CD4-positive, alpha-beta T cell treated with Interleukin-15 for 4 hours (primary cell): ENCODE results near the gene RBPJL.

ENCODE experiments used
- DNase-seq: peaks from one replicate; pipeline ENCODE4 v3.0.0-alpha.2; 2020; ENCODE audit warnings: low spot score

Gene RBPJL, protein sequence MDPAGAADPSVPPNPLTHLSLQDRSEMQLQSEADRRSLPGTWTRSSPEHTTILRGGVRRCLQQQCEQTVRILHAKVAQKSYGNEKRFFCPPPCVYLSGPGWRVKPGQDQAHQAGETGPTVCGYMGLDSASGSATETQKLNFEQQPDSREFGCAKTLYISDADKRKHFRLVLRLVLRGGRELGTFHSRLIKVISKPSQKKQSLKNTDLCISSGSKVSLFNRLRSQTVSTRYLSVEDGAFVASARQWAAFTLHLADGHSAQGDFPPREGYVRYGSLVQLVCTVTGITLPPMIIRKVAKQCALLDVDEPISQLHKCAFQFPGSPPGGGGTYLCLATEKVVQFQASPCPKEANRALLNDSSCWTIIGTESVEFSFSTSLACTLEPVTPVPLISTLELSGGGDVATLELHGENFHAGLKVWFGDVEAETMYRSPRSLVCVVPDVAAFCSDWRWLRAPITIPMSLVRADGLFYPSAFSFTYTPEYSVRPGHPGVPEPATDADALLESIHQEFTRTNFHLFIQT

DNA sequence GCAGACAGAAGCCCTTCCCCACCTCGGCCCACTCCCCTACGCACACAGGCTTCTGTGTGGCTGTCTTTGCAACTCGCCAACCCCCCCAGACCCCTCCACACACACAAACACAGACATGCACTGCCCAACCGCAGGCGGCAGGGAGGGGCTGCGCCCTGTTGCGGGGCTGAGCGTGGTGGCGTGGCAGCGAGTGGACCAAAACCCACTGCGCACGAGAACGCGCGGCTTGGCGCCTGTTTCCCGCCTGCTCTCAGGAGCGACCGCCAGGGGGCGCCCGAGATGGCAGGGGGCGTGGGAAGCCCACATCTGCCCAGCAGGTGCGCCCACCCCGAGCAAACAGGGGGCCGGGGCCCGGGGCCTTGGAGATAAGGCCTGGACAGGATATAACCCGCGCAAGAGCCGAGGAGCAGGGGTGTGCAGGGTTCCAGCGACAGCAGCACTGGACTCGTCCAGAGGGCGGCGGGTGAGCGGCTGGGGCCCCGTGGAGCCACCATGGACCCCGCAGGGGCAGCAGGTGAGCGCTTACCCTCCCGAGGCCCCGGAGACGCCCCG, at the start of gene RBPJL:
TSS of gene RBPJL (plus strand) at position 410 of the 552 bp plus-strand sequence. CDS start at position 493, 83 bp downstream.
- peak; percentile 20 for DNase-seq

GRCh38 chr20:45257161-45257560, 49.5 kb upstream of the RBPJL start:
- DNase-seq, result no peak

- no peak for DNase-seq
Observed at GRCh38 chr20:45257711-45258110, 48.9 kb upstream of the RBPJL start.

GRCh38 chr20:45258259-45258658, 48.4 kb upstream of the RBPJL start:
- DNase-seq, result no peak

DNA sequence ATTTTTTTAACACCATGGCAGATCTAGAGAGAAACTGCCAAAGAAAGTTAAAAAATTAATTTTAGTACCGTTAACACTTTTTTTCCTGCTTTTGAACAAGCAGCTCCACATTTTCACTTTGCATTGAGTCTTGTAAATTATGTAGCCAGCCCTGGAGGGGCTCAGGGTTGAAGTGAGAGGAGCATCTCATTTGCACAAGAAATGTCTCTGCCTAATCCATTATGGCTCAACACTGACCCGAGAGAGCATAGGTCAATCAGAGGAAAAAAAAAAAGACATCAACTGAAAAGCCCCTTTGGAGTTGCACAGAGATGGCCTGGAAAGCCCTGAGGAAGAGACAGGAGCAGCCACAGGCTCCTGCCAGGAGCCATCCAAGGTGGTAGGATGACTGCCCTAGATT, 48.0 kb upstream of the RBPJL start:
- DNase-seq, result no peak

DNA sequence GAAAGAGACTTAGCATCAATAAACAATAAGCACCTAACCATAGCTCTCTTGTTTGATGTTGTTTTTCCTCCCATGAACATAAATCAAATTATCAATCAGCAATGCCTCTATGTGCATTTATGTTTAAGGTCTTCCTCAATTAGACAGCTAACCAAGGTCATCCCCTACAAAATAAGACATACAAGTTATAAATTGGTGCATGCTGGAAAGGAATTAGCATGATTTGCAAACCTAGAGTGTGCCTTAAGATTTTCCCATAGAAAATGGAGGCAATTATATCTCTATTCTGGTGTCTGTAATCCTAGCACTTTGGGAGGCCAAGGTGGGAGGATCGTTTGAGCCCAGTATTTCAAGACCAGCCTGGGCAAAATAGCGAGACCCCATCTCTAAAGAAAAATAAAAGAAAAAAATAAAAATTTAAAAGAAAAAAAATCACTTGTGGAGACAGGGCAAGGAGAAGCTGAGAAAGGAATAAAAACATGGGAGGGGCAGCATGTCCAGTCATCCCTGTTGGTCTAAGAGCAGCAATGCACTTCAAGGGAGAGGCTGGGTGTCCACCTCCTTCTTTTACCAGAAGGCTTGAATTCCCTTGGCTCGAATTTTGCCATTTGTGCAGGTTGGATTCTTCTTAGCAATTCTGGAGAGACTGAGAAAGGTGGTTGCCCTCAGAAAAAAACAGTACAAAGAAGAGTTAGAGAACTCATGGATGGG, 42.9 kb upstream of the RBPJL start:
- no peak for DNase-seq

- no peak for DNase-seq
Observed at GRCh38 chr20:45266977-45267376, 39.7 kb upstream of the RBPJL start.

DNA sequence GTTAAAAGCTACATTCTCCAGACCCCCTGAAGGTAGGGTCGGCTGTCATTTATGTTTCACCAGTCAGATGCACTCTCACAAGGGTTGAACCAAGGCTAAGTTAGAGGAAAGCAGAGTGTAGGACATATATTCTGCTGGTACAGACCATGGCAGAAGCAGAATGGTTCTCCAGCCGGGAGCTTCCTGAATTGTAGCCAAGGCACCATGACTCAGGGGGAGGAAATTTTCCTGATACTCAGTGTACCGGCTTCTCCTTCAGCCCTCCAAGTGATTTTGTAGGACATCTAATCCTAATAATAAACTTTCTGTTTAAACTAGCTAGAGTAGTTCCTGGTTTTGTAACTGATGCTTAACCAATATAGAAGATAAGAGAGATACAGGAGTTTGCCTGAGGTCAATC, 38.1 kb upstream of the RBPJL start:
- no peak for DNase-seq

DNA sequence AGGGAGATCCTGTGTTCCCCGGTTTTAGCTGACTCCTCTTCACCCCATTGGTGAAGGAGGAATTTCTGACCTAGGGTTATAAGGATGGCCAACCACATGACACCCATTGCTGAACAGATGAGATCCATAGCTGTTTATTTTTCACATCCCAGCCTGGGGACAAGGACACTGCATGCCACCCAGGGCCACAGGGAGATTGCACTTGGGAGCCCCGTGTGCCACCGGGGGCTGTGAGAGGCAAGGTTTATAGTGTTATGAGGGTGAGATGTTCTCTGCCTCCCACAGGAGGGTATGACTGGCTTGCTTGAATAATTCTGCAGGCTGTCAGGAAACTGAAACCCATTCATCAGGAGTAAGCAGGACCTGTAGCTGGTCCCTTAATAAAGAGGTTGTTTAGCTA, 37.6 kb upstream of the RBPJL start:
- no peak for DNase-seq

- no peak for DNase-seq
Observed at GRCh38 chr20:45269754-45270270, 36.8 kb upstream of the RBPJL start.

DNA sequence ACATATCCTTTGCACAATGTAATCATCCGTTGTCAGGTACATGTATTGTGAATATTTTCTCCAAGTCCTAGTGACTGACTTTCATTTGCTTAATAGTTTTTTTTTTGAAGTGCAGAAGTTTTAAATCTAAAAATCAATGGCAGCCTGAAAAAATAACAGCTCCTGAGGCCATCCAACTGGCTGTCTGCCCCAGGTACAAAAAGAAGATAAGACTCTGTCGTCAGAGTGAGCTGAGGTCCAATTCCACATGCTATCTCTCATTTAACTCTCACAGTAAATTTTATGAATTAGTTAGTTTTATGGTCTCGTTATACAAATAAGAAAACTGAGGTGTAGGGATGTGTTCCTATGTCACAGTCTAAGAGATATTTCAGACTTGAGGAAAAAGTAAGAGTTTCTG, 31.3 kb upstream of the RBPJL start:
- DNase-seq, result no peak

GRCh38 chr20:45279992-45280391, 26.6 kb upstream of the RBPJL start:
- no peak for DNase-seq

DNA sequence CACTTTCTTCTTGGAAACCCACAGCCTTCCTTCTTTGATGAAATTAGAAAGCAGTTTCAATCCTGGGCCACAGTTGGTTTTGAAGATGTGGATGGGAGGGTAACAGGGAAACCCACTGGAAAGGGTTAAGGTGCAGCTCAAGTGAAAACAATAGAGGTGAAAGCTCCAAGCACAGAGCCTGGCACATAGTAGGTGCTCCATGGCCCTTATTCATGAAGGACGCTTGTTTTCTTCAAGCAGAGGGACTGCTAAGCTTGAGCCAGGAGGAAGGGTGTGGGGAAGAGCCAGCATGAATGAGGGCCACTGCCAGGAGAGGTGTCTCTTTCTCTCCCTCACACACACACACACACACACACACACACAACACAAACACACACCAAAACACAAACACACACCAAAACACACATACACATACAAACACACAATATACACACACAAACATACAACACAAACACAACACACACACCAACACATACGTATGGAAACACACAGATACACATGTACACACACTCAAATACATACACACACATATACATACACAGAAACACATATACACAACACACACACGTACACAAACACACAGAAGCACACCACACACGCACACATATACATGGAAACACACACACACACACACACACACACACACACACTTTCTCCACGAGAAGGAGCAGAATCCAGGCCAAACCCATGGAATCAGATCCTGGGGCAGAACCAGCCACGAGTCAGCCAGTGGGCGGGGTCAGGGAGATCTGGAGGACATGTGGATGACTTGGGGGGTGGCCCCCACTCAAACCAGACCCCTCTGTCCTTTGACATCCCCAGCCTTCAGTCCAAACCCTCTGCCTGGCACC, 23.7 kb upstream of the RBPJL start:
- no peak for DNase-seq

DNA sequence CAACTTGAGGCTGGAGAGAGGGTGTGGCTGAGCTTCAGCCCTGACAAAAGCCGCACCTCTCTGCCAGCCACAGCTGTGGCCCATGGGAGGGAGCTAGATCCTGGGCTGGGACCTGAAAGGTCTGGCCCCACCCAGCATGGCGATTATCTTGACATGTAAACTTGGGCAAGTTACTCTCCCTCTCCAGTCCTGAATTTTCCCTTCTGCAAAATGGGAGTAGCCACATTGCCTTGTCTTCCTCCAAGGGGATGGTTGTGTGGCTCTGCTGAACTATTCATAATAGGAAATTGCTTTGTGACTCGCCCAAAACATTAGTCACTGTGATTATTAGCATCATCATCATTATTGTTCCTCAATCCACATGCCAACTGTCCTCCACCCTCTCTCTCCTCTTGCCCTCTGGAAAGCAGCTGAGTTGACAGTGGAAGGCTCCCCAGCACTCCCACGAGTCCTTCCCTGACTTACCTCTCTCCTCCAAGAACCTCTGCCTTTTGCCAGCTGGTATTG, 23.0 kb upstream of the RBPJL start:
- no peak for DNase-seq

- DNase-seq, result no peak
Observed at GRCh38 chr20:45288376-45288775, 18.3 kb upstream of the RBPJL start.

GRCh38 chr20:45288860-45289259, 17.8 kb upstream of the RBPJL start:
- no peak for DNase-seq

DNA sequence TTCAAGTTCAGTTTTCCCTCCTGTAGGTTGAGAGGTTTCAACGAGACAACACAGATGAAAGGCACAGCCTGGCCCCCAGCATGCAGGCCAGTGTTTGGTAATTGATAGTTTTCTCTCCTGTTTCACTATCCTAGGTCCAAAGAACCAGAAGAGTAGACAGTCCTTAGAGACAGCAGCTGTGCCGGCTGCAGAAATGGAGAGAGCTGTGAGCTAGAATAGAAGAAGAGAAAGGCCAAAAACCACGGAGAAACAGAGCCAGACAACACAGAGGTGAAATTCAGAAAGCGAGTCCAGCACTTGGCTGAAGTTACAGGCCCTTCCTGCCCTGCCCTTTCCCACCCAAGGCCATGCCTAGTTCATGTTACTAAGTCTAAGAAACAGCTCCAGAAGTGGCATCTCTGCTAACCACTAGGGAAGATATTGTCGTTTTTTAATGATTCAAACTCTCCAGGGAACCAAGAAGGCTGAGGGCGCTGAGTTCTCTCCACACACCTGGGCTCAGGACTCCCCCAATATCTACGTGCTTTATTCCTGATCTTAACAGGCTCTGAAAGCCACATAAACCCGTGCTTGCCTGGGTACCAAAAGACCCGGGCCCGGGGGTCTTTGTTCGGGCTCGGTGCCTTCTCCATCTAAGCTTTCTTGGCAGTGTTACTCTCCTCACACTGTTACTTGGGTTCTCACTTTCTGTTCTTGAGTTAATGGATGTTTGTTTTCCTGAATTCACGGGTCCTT, 16.5 kb upstream of the RBPJL start:
- DNase-seq, result no peak

DNA sequence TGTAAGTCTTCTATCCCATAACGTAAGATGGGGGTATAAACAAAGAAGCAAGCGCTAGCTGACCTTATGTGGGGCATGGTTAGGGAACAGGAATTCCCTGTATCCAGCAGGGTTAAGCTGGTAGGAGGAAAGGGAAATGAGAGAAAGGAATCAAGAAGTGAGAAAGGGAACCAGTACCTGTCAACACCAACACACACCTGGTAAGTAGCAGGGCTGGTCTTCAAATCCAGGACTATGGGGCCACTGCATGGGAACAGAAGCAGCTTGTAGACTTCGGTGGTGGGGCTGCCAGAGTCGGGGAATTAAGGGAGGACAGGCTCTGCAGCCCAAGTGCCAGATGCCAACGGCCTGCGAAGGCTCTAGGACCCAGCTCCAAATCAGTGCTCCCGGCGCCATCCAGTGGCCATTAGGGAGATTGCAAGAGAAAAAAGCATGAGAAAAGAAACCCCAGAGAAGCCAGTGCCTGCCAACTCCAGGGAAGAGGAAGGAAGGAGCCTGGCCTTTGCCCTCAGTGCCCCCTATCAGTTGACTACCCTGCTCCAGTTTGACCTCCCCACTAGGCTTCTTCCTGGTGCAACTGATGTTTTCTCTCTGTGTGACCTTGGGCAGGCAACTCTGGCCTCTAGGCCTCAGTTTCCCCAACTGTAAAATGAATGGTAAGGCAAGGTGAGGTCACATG, 15.8 kb upstream of the RBPJL start:
- DNase-seq, result peak; percentile 69

DNA sequence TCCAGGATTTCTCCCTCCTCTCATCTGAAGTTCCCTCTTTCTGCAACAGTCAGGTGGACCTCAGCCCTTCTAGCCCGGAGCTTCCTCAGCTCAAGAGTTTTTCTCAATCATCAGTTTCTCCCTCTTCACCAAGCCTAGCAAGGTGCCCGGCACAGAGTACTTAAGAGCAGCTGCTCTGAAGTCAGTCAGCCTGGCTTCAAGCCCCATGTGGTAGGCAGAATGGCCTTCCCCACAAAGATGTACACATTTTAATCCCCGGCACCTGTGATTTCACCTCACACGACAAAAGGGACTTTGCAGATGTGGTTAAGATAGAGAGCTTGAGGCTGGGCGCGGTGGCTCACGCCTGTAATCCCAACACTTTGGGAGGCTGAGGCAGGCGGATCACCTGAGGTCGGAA, 15.1 kb upstream of the RBPJL start:
- no peak for DNase-seq

DNA sequence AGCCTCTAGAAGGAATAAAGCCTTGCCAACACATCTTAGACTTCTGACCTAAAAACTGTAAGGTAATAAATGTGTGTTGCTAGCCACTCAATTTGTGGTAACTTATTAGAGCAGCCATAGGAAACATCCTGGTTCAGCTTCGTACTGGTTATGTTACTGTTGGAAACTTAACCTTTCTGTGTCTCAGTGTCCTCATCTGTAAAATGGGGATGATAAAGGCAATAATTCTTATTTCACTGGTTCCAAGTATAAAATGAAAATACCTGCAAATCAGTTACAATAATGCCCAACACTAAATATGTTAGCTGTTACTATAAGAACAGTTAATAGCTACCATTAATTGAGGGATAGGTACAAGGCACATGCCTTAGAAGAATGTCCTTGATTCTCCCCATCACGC, 14.3 kb upstream of the RBPJL start:
- no peak for DNase-seq
